ENCODE results near the gene PCNA. TPM values are rescaled to one million over a fixed set of nuclear protein-coding genes. Genes with fewer than 3 reads are reported as not detected.

Gene PCNA
- total RNA-seq, 1 donor from 2014 or later: 44.3 TPM

GRCh38 chr20:5153152-5153467 is 33.4 kb upstream of the PCNA start:
- no peaks in the 10 kb centered on the region for H3K36me3 ChIP-seq
- no peak for ATAC-seq
- no peak for DNase-seq
- no peak overlapping the region for H3K27ac ChIP-seq
- H3K4me3 ChIP-seq: no peak overlapping the region
- H3K9me3 ChIP-seq: no peaks in the 10 kb centered on the region
- TF ChIP-seq CTCF (IDR thresholded peaks at IDR 0.05): no peak
- no peaks in the 10 kb centered on the region for H3K27me3 ChIP-seq
- intact Hi-C loops (cut with DNase I): no loop called here
- H3K4me1 ChIP-seq: peaks cover 31% of the 10 kb centered on the region

- ATAC-seq (no peak), DNase-seq (no peak)
- TF ChIP-seq CTCF (IDR thresholded peaks at IDR 0.05): no peak
- no peaks in the 10 kb centered on the region for H3K36me3 ChIP-seq
- intact Hi-C loops (cut with DNase I): no loop called here
- peaks cover 49% of the 10 kb centered on the region for H3K4me1 ChIP-seq
- H3K4me3 ChIP-seq: no peak overlapping the region
- no peaks in the 10 kb centered on the region for H3K9me3 ChIP-seq
- H3K27ac ChIP-seq: no peak overlapping the region
- H3K27me3 ChIP-seq: no peaks in the 10 kb centered on the region
Observed at GRCh38 chr20:5150226-5151076, 30.7 kb upstream of the PCNA start.

GRCh38 chr20:5149892-5150225 is 30.1 kb upstream of the PCNA start:
- H3K4me3 ChIP-seq: no peak overlapping the region
- DNase-seq (no peak), ATAC-seq (no peak)
- no peaks in the 10 kb centered on the region for H3K27me3 ChIP-seq
- no peak for TF ChIP-seq CTCF (IDR thresholded peaks at IDR 0.05)
- intact Hi-C loops (cut with DNase I): no loop called here
- H3K36me3 ChIP-seq: no peaks in the 10 kb centered on the region
- no peaks in the 10 kb centered on the region for H3K9me3 ChIP-seq
- H3K27ac ChIP-seq: no peak overlapping the region
- H3K4me1 ChIP-seq: peaks cover 55% of the 10 kb centered on the region

- intact Hi-C loops (cut with DNase I): no loop called here
- DNase-seq: no peak
- TF ChIP-seq CTCF (IDR thresholded peaks at IDR 0.05): no peak
- no peaks in the 10 kb centered on the region for H3K27me3 ChIP-seq
- H3K36me3 ChIP-seq: no peaks in the 10 kb centered on the region
- H3K4me3 ChIP-seq: no peak overlapping the region
- H3K9me3 ChIP-seq: no peaks in the 10 kb centered on the region
- no peak overlapping the region for H3K27ac ChIP-seq
- peaks cover 59% of the 10 kb centered on the region for H3K4me1 ChIP-seq
- no peak for ATAC-seq
Observed at GRCh38 chr20:5148581-5148980, 28.8 kb upstream of the PCNA start.

- Histone ChIP-seq H3K4me1 (peaks cover 59% of the 10 kb centered on the region), H3K27me3 (no peaks in the 10 kb centered on the region), H3K9me3 (no peaks in the 10 kb centered on the region), H3K27ac (no peak overlapping the region), H3K4me3 (no peak overlapping the region), H3K36me3 (no peaks in the 10 kb centered on the region)
- ATAC-seq: peak; percentile 66
- intact Hi-C loops (cut with DNase I): no loop called here
- no peak for DNase-seq
- TF ChIP-seq CTCF (IDR thresholded peaks at IDR 0.05): no peak
Observed at GRCh38 chr20:5146871-5147592, 27.3 kb upstream of the PCNA start.
